GM12872 (cell line): Measurements from ENCODE around the gene CSF1.

Experiments
- CTCF ChIP-seq: IDR thresholded peaks from 3 replicates; pipeline ENCODE4 v1.5.1; 2011; ENCODE audit warnings: low read depth, mild to moderate bottlenecking, low read length, moderate library complexity; ENCODE audit not compliant: insufficient read depth

The CSF1 gene

GRCh38 chr1:109928591-109929111 is 18.0 kb downstream of the CSF1 start:
- no peak for TF ChIP-seq CTCF

GRCh38 chr1:109929170-109929569 is 18.5 kb downstream of the CSF1 start:
- no peak for TF ChIP-seq CTCF

- TF ChIP-seq CTCF, result no peak
These were observed 19.1 kb downstream of the CSF1 start for GRCh38 chr1:109929588-109930251.

GRCh38 chr1:109930252-109930993 is 19.8 kb downstream of the CSF1 start:
- TF ChIP-seq CTCF, result no peak

- no peak for TF ChIP-seq CTCF
These were observed 20.6 kb downstream of the CSF1 start for GRCh38 chr1:109931189-109931731.

- TF ChIP-seq CTCF, result no peak
These were observed 21.4 kb downstream of the CSF1 start for GRCh38 chr1:109931911-109932636.

- TF ChIP-seq CTCF, result no peak
These were observed 22.0 kb downstream of the CSF1 start for GRCh38 chr1:109932679-109933078.
